Measurements from ENCODE around the gene CMTM3. TPM values are rescaled to one million over a fixed set of nuclear protein-coding genes. Genes with fewer than 3 reads are reported as not detected.
A peak's percentile ranks its signal among the peaks of the same experiment; 100 is the strongest.

CMTM3 gene
- total RNA-seq, 6 donors from 2014 or later: 4.2 to 52.1 (median 23.6) TPM

- Histone ChIP-seq H3K9me3 (no peaks in the 10 kb centered on the region), H3K4me1 (peaks cover 24 to 44% (median 33%) of the 10 kb centered on the region in 4 donors), H3K36me3 (peaks cover 0 to 7% (median 0%) of the 10 kb centered on the region in 4 donors), H3K27me3 (no peaks in the 10 kb centered on the region), H3K27ac (peak overlapping the region; percentile 93 to 97 (median 95)), H3K4me3 (peak overlapping the region; percentile 72 to 83 (median 77))
- 12 to 13% methylated on average over 32 of the region's 32 CpGs for WGBS, 2 donors
- DNase-seq (peak; percentile 56 to 93), ATAC-seq (ENCODE audit: low FRiP score in 2 of 2) (peak; percentile 34 to 64)
- TF ChIP-seq CTCF (IDR thresholded peaks at IDR 0.05) (no peak), POLR2A (IDR thresholded peaks at IDR 0.05) (peak in 1 of 4 donors; percentile 9), EP300 (IDR thresholded peaks at IDR 0.05) (peak in 1 of 4 donors; percentile 25)
These were observed 748 bp upstream of the CMTM3 start for GRCh38 chr16:66603537-66604375.

- peak; percentile 29 to 75 for ATAC-seq (ENCODE audit: low FRiP score in 2 of 2)
- TF ChIP-seq EP300 (IDR thresholded peaks at IDR 0.05) (no peak), POLR2AphosphoS5 (IDR thresholded peaks at IDR 0.05) (peak in 1 of 2 donors; percentile 41), POLR2A (IDR thresholded peaks at IDR 0.05) (peak in 2 of 4 donors; percentile 19 to 31)
- H3K27me3 ChIP-seq: no peaks in the 10 kb centered on the region
- H3K36me3 ChIP-seq: peaks cover 0 to 24% (median 13%) of the 10 kb centered on the region in 4 donors
- H3K4me3 ChIP-seq: peak overlapping the region; percentile 72 to 83 (median 77)
- H3K9me3 ChIP-seq: no peaks in the 10 kb centered on the region
- 2 to 6% methylated on average over 7 to 38 of the region's 61 CpGs for WGBS, 2 donors
- peaks cover 26 to 47% (median 39%) of the 10 kb centered on the region in 4 donors for H3K4me1 ChIP-seq
- DNase-seq: peak in 1 of 2 donors; percentile 48
- H3K27ac ChIP-seq: peak overlapping the region; percentile 93 to 97 (median 95)
These were observed 874 bp downstream of the CMTM3 start for GRCh38 chr16:66605177-66605978.

GRCh38 chr16:66605979-66606751, 1.7 kb downstream of the CMTM3 start:
- no peaks in the 10 kb centered on the region for H3K9me3 ChIP-seq
- ATAC-seq (ENCODE audit: low FRiP score in 2 of 2) (no peak), DNase-seq (no peak)
- H3K4me1 ChIP-seq: peaks cover 26 to 47% (median 39%) of the 10 kb centered on the region in 4 donors
- no peak for TF ChIP-seq POLR2A (IDR thresholded peaks at IDR 0.05)
- no peak for TF ChIP-seq EP300 (IDR thresholded peaks at IDR 0.05)
- TF ChIP-seq POLR2AphosphoS5 (IDR thresholded peaks at IDR 0.05): no peak
- peak overlapping the region; percentile 93 to 97 (median 95) for H3K27ac ChIP-seq
- 51 to 54% methylated on average over 6 to 8 of the region's 10 CpGs for WGBS, 2 donors
- peaks cover 0 to 31% (median 20%) of the 10 kb centered on the region in 4 donors for H3K36me3 ChIP-seq
- no peaks in the 10 kb centered on the region for H3K27me3 ChIP-seq
- peak overlapping the region in 3 of 4 donors; percentile 77 to 83 (median 77) for H3K4me3 ChIP-seq

- H3K4me1 ChIP-seq: peaks cover 25 to 47% (median 39%) of the 10 kb centered on the region in 4 donors
- H3K27ac ChIP-seq: peak overlapping the region; percentile 3 to 28 (median 12)
- no peaks in the 10 kb centered on the region for H3K27me3 ChIP-seq
- ATAC-seq (ENCODE audit: low FRiP score in 2 of 2) (peak; percentile 47 to 82), DNase-seq (peak; percentile 93 to 96)
- peaks cover 9 to 55% (median 42%) of the 10 kb centered on the region in 4 donors for H3K36me3 ChIP-seq
- no peaks in the 10 kb centered on the region for H3K9me3 ChIP-seq
- H3K4me3 ChIP-seq: no peak overlapping the region
- TF ChIP-seq EP300 (IDR thresholded peaks at IDR 0.05) (no peak), CTCF (IDR thresholded peaks at IDR 0.05) (peak; percentile 78 to 90 (median 86)), POLR2AphosphoS5 (IDR thresholded peaks at IDR 0.05) (peak in 1 of 2 donors; percentile 18)
- 43 to 60% methylated on average over 10 to 14 of the region's 17 CpGs for WGBS, 2 donors
These were observed 4.0 kb downstream of the CMTM3 start for GRCh38 chr16:66608241-66609138.

Measured in upper lobe of left lung (tissue), 6 donors.